ENCODE data around the gene FKBP6.
"Not testable (repeated sequence)": the region's sequence is repeated elsewhere in the genome, so short reads cannot be mapped to it uniquely, and the experiment has no call there.

The FKBP6 gene, protein sequence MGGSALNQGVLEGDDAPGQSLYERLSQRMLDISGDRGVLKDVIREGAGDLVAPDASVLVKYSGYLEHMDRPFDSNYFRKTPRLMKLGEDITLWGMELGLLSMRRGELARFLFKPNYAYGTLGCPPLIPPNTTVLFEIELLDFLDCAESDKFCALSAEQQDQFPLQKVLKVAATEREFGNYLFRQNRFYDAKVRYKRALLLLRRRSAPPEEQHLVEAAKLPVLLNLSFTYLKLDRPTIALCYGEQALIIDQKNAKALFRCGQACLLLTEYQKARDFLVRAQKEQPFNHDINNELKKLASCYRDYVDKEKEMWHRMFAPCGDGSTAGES

GRCh38 chr7:73327922-73328321 is at the start of gene FKBP6, which contains the start of gene TRIM50:
TSS of gene FKBP6 (plus strand) at chr7:73328161. CDS start at chr7:73328429, 268 bp downstream.
TSS of gene TRIM50 (minus strand) at chr7:73328082. CDS start at chr7:73324787, 3,295 bp downstream.
- not testable (repeated sequence) for DNase-seq (ENCODE audit: low read depth)

GRCh38 chr7:73297235-73297634 is 30.7 kb upstream of the FKBP6 start:
- not testable (repeated sequence) for DNase-seq (ENCODE audit: low read depth)

GRCh38 chr7:73297706-73298105 is 30.3 kb upstream of the FKBP6 start:
- DNase-seq (ENCODE audit: low read depth): not testable (repeated sequence)

DNA sequence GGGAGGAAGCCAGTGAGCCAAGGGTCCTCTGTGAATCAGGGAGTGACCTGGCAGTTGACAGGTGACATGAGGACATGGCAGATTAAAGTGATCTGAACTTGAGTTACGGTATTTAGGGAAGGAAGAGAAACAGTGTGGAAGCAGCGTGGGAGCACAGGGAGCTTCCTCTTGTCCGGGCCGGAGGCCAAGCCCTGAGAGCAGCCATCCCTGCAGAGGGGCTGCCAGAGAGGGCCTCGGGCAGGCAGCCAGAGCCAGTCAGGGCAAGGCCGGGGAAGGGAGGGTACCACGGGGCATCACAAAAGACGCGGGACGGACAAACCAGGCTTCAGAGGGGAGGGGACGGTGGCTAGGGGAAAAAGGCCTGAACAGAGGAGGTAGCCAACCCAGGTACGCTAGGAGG is 28.1 kb upstream of the FKBP6 start:
- DNase-seq (ENCODE audit: low read depth): not testable (repeated sequence)

DNA sequence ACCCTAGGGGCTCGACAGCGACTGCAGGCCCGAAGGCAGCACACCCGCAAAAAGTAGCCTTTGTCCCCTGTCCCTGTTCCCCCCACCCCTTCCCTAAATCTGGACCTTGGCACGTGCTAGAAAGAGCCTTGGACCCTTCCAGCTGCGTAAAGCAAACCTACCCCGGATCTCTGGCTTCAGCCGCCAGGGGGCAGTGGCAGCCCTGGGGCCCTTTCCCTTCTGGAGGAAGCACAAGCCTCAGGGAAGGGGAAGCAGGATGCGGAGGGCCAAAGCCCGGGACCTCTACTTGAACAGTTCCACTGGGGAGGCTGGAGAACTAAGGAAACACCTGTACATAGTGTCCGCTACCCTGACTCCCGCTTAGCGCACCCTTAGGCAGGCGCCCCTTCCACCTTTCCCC is 26.9 kb upstream of the FKBP6 start:
- DNase-seq (ENCODE audit: low read depth): not testable (repeated sequence)

DNA sequence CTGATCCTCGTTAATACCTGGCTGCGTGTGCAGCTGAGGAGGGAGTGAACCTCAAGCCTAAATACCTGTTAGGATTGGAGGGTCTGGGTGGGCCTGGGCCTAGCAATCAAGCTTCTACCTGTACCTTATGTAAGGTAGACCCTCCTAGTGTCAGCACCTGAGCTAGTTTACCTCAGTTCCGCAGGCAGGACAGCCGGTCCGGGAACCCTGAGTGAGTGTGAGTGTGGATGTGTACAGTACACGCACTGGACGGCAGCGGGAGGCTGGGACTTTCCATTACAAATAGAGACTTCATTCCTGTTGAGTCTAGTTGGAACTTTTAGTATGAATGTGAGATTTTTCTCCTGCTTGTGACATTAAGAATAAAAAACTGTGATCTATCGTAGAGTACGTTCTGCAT is 25.1 kb upstream of the FKBP6 start:
- not testable (repeated sequence) for DNase-seq (ENCODE audit: low read depth)

DNA sequence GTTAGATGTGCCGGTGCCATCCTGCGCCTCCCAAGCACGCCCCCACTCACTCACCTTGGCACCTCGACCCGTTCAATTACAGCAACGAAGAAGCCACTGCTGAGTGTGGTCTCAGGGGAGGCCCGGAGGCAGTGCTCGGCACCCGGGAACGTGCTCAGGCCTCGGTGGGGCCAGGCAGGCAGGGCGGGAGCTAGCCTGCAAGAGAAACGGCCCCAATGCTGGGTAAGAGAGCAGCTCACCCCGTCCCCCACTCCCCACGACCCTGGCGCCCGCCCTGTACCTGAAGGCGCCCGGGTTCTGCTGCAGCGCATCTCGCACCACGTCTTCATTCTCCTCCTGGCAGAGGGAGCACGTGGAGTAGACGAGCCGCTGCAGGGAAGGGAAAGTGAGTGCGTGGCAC is 24.4 kb upstream of the FKBP6 start:
- DNase-seq (ENCODE audit: low read depth): no peak

- DNase-seq (ENCODE audit: low read depth): no peak
Measured at GRCh38 chr7:73304071-73304470, 23.9 kb upstream of the FKBP6 start.

DNA sequence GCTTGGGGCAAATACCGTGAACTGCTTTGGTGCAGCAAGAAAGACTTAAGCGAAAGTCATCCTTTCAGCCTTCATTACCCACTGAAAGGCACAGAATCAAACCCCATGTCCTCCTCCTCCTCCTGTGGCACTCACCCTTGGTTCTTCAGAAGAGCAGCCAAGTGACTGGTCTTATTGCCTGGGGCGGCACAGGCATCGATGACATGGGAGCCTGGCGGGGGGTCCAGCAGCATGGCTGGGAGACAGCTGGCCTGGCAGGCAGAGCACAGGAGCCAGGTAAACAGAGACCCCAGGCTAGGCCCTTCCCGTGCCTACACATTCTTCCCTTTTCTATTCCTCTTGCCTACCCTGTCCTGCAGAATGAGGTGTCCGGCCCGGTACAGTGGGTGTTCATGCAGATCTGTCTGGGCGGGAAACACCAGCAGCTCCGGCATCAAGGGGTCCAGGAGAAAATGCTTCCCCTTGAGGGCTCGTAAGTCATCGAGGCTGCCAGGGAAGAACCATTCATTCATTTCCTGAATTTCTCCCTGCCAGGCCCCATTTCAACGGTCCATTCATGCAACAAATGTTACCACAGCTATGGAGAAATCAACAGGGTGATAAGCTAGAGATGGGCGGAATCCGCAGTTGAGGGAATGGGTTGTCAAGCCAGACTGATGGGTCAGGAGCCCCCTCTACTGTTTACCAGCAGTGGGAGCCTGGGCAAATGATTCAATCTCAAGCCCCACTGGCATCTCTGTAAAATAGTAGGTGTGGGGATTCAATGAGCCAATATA is 23.2 kb upstream of the FKBP6 start:
- not testable (repeated sequence) for DNase-seq (ENCODE audit: low read depth)

DNA sequence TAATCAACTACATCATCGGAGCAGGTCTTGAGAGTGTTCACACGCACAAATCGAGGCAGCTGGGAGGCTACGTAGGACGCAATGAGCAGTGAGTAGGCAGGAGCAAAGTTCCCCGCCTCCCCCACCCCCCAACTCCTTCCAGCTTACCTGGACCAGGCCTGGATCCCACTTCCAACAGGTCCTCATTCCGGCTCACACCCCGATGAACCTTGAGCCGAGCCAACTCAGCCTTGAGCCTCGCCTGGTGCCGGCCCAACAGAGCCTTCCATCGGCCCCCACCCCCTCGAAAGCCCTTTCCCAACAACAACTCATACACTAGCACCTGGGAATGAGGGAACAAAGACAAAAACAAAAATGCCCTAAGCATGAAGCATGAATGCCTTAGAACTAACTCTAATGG is 20.5 kb upstream of the FKBP6 start:
- DNase-seq (ENCODE audit: low read depth): no peak

GRCh38 chr7:73308074-73308664 is 19.8 kb upstream of the FKBP6 start:
- DNase-seq (ENCODE audit: low read depth): no peak

DNA sequence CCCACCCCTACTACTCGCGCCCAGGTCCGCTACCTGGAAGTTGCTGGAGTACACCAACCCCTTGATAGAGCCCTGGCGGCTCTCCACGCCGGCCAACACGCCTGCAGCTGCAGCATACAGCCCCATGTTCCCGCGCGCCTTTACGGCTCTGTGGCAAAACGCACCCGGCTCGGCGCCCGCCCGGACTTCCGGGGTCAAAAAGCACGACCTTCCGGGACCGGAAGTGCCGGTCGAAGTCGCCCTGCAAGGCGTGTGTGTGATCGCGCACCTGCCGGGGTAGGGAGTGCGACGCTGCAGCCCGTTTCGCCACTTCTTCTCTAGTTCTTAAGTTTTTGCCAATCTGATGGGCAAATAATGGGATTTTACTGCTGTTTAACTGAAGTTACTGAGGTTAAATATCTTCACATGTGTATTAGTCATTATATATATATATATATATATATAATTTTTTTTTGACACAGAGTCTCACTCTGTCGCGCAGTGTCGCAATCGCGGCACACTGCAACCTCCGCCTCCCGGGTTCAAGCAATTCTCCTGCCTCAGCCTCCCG is 19.2 kb upstream of the FKBP6 start, which contains the start of gene NSUN5:
Gene NSUN5 (minus strand): TSS at position 162 of the 550 bp plus-strand sequence. CDS start 36 bp downstream, at position 126.
- DNase-seq (ENCODE audit: low read depth): peak; percentile 78

- DNase-seq (ENCODE audit: low read depth): not testable (repeated sequence)
Measured at GRCh38 chr7:73311421-73311820, 16.5 kb upstream of the FKBP6 start.

DNA sequence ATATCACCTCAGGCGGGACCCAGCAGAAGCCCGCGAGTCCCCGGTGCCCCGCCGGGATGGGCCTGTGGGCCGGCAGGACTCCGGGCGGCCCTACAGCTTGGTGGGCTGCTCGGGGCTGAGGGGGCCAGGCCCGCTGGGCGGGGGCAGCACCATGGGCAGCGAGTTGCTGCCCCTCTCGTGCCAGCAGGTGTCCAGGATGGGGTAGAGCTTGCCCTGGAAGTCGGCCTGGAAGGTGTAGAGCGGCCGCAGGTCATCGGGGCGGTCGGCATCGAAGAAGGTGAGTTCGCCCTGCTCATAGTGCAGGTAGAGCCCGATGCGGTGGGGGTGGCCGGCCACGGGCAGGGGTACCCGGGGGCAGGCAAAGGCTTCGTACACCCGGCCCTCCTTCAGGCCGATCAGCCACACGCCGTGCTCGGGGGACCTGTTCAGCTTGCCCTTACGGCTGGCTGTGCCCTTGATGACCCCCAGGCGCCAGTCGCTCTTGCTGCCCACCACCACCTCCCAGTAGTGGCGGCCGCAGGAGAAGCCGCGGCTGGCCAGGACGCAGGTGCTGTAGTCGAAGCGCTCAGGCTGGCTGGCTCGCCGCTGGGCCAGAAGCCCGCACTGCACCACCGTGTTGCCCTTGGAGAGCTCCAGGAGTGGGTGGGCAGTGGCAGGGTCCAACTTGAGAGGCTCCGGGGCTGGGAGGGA is 15.0 kb upstream of the FKBP6 start:
- DNase-seq (ENCODE audit: low read depth): no peak

- DNase-seq (ENCODE audit: low read depth): no peak
Measured at GRCh38 chr7:73313521-73313906, 14.4 kb upstream of the FKBP6 start.

- no peak for DNase-seq (ENCODE audit: low read depth)
Measured at GRCh38 chr7:73314271-73314670, 13.7 kb upstream of the FKBP6 start.

DNA sequence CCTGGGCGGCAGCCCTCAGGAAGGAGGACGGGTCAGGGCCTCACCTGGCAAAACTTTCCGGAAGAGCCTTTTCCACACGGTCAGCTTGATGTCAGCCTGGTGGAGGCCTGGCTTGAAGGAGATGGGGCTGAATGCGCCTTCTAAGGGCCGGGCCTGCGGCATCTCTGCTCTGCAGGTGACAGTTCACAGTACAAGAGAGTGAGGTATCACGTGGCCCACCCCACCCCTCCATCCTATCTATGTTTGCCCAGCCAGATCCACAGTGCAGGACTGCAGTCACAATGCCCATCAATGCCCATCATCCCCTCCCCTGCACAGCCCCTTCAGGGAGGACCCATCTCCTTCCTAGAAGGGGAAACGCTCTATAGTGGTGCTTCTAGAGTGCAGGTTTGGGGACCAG is 11.4 kb upstream of the FKBP6 start:
- DNase-seq (ENCODE audit: low read depth): no peak

DNA sequence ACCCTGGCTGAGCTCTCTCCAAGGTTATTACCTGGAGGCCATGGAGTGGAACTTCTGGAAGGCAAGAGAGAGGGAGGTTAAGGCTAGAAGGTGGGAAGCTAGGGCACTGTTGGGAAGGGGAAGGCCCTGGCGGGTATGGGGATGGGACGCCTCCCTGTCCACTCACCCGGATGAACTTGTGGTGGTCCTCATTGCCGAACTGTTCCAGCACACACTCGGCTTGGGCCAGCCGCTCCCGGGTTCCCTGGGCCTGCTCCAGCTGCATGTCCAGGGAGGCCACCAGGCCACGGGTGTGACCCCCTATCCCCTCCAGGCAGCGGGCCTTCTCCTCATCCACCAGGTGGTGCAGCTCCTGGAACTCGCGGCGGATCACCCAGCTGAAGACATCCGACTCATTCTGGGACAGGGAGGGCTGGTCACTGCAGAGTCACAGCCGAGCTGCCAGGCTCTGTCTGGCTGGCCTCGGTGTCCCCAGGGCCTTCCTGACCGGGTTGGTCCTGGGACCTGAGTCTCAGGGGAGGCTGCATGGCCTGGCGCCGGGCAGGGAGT is 9.2 kb upstream of the FKBP6 start:
- DNase-seq (ENCODE audit: low read depth): not testable (repeated sequence)

DNA sequence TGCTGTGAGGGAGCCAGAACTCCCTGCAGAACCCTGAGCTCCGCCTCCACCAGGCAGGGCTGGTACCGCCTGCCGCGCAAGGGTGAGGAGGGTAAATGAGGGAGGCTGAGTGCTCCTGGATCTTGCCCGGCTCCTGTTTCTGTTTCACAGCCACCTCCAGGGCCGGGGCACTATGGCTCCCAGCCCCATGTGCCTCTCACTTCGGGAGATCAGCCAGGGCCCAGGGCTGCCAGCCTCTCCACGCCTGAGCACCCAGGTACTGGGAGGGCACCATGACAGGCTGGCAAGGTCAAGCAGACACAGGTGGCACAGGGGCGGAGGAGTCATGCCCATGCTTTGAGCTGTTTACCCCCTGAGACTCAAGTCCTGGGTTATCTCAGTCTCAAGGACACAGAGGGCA is 8.4 kb upstream of the FKBP6 start:
- not testable (repeated sequence) for DNase-seq (ENCODE audit: low read depth)

DNA sequence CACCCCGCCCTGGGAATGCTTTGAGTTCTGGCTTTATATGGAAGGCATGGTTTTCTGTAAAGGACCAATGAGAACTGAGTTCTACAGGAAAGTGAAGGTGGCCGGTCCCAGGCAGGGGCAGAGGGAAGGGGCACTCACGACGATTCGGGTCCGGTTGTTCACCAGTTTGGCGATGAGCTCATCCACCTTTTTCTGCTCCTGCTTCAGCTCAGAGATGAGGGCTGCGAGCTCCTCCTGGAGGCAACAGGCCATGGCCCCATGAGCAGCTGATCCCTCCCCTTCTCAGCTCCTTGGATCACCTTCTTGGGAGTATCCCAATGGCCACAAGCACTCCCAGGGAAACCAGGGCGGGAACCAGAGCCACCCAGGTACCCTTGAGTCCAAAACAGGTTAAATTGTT is 8.0 kb upstream of the FKBP6 start:
- not testable (repeated sequence) for DNase-seq (ENCODE audit: low read depth)

DNA sequence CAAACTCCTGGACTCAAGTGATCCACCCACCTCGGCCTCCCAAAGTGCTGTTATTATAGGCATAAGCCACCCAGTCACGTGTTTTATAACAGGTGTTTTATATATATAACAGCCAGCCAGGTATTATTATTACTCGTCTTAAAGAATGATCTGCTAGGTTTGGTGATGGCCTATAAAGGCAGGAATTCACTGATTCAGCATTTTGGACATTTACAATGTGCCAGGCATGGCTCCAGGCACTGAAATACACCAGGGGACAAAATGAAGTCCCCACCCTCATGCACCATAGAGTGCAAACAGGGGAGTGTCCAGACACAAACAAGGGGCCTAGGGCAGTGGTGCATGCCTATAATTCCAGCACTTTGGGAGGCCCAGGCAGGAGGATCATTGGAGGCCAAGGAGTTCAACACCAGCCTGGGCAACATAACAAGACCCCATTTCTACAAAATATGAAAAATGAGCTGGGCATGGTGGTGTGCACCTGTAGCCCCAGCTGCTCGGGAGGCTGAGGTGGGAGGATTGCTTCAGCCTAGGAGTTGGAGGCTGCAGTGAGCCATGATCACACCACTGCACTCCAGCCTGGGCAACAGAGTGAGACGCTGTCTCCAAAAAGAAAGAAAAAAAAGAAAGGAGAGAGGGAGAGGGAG is 4.4 kb upstream of the FKBP6 start:
- DNase-seq (ENCODE audit: low read depth): not testable (repeated sequence)
